Gastrocnemius medialis (tissue), 4 donors: ENCODE results near the gene SMC1B. TPM values are rescaled to one million over a fixed set of nuclear protein-coding genes. Genes with fewer than 3 reads are reported as not detected.
"Not testable (repeated sequence)": the region's sequence is repeated elsewhere in the genome, so short reads cannot be mapped to it uniquely, and the experiment has no call there.

Experiments used
- ATAC-seq, 2 donors: fragments of 150-250 bp; one replicate each; pipeline ENCODE4 v1.9.1; 2016
- DNase-seq, 2 donors: peaks; one replicate each; pipeline ENCODE4 v3.0.0-alpha.2; 2019
- H3K27ac ChIP-seq, 4 donors: fragments of 200-600 bp; sonication (generic); 1 replicate in 1 of 4; 2 replicates in 3 of 4; pipeline ENCODE4 v1.5.1; 2016 to 2018; ENCODE audit warnings: mild to moderate bottlenecking in 2 of 4, moderate library complexity in 1 of 4
- H3K27me3 ChIP-seq, 3 donors: fragments of 200-600 bp; sonication (generic) in 2 of 3; 1 replicate in 1 of 3; 2 replicates in 2 of 3; pipeline versions ENCODE4 v1.5.1 to v1.6.0; 2016 to 2019; ENCODE audit warnings: mild to moderate bottlenecking in 1 of 3, moderate library complexity in 1 of 3
- H3K36me3 ChIP-seq, 2 donors: fragments of 200-600 bp; sonication (generic) in 1 of 2; one replicate each; pipeline ENCODE4 v1.5.1; 2017 to 2018
- H3K4me1 ChIP-seq, 2 donors: fragments of 200-600 bp; sonication (generic) in 1 of 2; one replicate each; pipeline ENCODE4 v1.5.1; 2016 to 2017; ENCODE audit warnings: mild to moderate bottlenecking in 2 of 2
- H3K4me3 ChIP-seq, 4 donors: fragments of 200-600 bp; sonication (generic) in 3 of 4; 1 replicate in 1 of 4; 2 replicates in 3 of 4; pipeline ENCODE4 v1.5.1; 2016 to 2019; ENCODE audit warnings: mild to moderate bottlenecking in 2 of 4
- H3K9me3 ChIP-seq, 3 donors: fragments of 200-600 bp; sonication (generic) in 2 of 3; 1 replicate in 1 of 3; 2 replicates in 2 of 3; pipeline ENCODE4 v1.5.1; 2016 to 2019
- POLR2A ChIP-seq, 2 donors: fragments of 450-650 bp; IDR thresholded peaks; one replicate each; pipeline ENCODE4 v1.6.1; 2017; ENCODE audit warnings: antibody characterized with exemption in 2 of 2, mild to moderate bottlenecking in 2 of 2, moderate library complexity in 2 of 2
- in situ Hi-C, 4 donors: fragments of 200-750 bp; cut with MboI; loops; one replicate each; pipeline versions ENCODE4 v1.15.0 to v1.8.0; 2017; ENCODE audit warnings: low sequenced_read_pairs in 4 of 4
- intact Hi-C: fragments of 100-400 bp; cut with DNase I; formaldehyde crosslinking; loops from one replicate; pipeline ENCODE4 v1.15.1; 2023; ENCODE audit warnings: low total_unique reads
- total RNA-seq, 4 donors: library from RNA; depleted of rRNA; stranded (reverse); fragments of >200 nt; gene quantifications; one replicate each; pipeline versions ENCODE4 v1.1.0 to v1.2.3, GENCODE V29; 2016
- TF ChIP-seq, protein P1 (sequence below), 5 experiments: fragments of 450-650 bp in 3 of 5; fragments of 200-600 bp in 2 of 5; sonication (generic) in 2 of 5; IDR thresholded peaks in 4 of 5; conservative IDR thresholded peaks in 1 of 5; 1 replicate in 4 of 5; 2 replicates in 1 of 5; pipeline ENCODE4 v1.5.1; 2016 to 2019; ENCODE audit warnings: antibody characterized with exemption in 5 of 5, mild to moderate bottlenecking in 3 of 5, moderate library complexity in 3 of 5

The SMC1B gene
- total RNA-seq, 4 donors from 2014 or later: not detected

DNA sequence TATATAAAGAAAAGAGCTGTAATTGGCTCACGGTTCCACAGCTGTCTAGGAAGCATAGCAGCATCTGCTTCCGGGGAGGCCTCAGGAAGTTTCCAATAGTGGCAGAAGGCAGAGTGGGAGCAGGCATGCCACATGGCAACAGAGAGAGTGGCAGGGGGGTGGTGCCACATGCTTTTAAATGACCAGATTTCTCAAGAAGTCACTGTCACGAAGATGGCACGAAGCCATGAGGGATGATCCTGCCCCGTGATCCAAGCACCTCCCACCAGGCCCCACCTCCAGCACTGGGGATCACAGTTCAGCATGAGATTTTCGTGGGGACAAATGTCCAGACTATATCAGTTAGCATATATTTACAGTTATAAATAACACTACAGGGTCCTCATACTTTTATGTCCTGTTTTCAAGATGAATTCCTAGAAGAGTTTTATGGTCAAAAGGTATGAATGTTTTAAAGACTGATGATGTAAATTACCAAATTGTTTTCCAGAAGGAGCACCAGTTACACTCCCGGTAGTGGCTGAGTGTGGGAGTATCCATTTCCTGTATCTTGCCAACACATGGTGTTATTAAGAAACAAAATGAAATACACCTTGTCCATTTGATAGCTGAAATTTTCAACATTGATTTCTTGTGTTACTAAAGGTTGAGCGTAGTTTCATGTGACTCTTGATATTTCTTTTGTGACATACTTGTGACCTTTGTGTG, 84.4 kb downstream of the SMC1B start:
- DNase-seq: peak; percentile 74 to 93
- Histone ChIP-seq H3K4me1 (peaks cover 50 to 51% of the 10 kb centered on the region in 2 donors), H3K27ac (peak overlapping the region; percentile 88 to 91 (median 90)), H3K27me3 (no peaks in the 10 kb centered on the region), H3K36me3 (peaks cover 0 to 21% of the 10 kb centered on the region in 2 donors), H3K4me3 (no peak overlapping the region), H3K9me3 (no peaks in the 10 kb centered on the region)
- in situ Hi-C loops: no loop called here
- ATAC-seq: peak; percentile 52 to 59
- peak; percentile 42 to 64 for TF ChIP-seq POLR2A (IDR thresholded peaks at IDR 0.05)
- TF ChIP-seq, protein P1, sequence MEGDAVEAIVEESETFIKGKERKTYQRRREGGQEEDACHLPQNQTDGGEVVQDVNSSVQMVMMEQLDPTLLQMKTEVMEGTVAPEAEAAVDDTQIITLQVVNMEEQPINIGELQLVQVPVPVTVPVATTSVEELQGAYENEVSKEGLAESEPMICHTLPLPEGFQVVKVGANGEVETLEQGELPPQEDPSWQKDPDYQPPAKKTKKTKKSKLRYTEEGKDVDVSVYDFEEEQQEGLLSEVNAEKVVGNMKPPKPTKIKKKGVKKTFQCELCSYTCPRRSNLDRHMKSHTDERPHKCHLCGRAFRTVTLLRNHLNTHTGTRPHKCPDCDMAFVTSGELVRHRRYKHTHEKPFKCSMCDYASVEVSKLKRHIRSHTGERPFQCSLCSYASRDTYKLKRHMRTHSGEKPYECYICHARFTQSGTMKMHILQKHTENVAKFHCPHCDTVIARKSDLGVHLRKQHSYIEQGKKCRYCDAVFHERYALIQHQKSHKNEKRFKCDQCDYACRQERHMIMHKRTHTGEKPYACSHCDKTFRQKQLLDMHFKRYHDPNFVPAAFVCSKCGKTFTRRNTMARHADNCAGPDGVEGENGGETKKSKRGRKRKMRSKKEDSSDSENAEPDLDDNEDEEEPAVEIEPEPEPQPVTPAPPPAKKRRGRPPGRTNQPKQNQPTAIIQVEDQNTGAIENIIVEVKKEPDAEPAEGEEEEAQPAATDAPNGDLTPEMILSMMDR (IDR thresholded peaks at IDR 0.05 in 4 of 5, conservative IDR thresholded peaks at IDR 0.05 in 1 of 5): no peak
- intact Hi-C loops: loop anchor here (1.0 to 10.0 kb wide), 2 partner anchors 12 to 706 kb away; no protein-coding TSS in a partner anchor

DNA sequence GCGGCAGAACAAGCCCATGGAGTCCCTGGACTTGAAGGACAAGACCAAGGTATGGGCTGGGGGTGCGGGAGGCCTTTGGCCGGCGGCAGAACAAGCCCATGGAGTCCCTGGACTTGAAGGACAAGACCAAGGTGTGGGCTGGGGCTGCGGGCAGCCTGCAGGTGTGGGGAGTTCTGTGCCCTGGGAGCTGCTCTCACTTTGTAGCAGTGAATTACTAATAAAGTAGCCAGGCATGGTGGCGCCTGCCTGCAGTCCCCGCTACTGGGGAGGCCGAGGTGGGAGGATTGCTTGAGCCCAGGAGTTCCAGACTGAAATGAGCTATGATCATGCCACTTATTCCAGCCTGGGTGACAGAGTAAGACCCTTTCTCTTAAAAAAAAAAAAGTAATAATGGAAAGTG, 85.1 kb downstream of the SMC1B start:
- H3K4me3 ChIP-seq, in situ Hi-C loops, ATAC-seq, H3K27me3 ChIP-seq, DNase-seq, H3K9me3 ChIP-seq: not testable (repeated sequence)
- Histone ChIP-seq H3K36me3 (peaks cover 0 to 26% of the 10 kb centered on the region in 2 donors), H3K27ac (peak overlapping the region; percentile 88 to 91 (median 90)), H3K4me1 (peaks cover 49 to 51% of the 10 kb centered on the region in 2 donors)
- intact Hi-C loops: loop anchor here (10.0 kb wide), 1 partner anchor 707 kb away; no protein-coding TSS in a partner anchor

DNA sequence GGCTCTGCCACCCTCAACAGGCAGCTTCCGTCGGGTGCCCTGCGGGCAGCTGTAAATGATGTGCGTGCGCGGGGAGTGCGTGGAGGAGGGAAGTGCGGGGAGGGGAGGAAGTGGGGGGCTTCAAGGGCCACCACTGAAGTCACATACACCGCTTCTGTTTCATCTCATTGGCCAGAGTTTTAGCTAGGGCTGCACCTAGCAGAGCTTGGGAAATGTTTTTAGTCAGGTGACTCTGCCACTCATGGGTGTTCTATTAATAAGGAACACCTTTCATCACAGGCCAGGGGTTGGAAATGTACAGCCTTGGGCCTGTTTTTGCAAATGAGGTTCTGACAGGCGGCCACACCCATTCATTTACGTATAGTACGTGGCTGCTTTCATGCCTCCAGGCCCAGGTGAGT, 89.1 kb downstream of the SMC1B start:
- TF ChIP-seq, protein P1 (IDR thresholded peaks at IDR 0.05 in 4 of 5, conservative IDR thresholded peaks at IDR 0.05 in 1 of 5): no peak
- peak in 1 of 2 donors; percentile 23 for TF ChIP-seq POLR2A (IDR thresholded peaks at IDR 0.05)
- peaks cover 0 to 18% of the 10 kb centered on the region in 2 donors for H3K36me3 ChIP-seq
- H3K4me3 ChIP-seq: no peak overlapping the region
- peak; percentile 73 to 74 for ATAC-seq
- DNase-seq: peak; percentile 46 to 62
- intact Hi-C loops (loop anchor here (10.0 kb wide), 1 partner anchor 710 kb away; no protein-coding TSS in a partner anchor), in situ Hi-C loops (no loop called here)
- peak overlapping the region; percentile 82 to 84 (median 84) for H3K27ac ChIP-seq
- no peaks in the 10 kb centered on the region for H3K9me3 ChIP-seq
- no peaks in the 10 kb centered on the region for H3K27me3 ChIP-seq
- H3K4me1 ChIP-seq: peaks cover 24 to 35% of the 10 kb centered on the region in 2 donors

DNA sequence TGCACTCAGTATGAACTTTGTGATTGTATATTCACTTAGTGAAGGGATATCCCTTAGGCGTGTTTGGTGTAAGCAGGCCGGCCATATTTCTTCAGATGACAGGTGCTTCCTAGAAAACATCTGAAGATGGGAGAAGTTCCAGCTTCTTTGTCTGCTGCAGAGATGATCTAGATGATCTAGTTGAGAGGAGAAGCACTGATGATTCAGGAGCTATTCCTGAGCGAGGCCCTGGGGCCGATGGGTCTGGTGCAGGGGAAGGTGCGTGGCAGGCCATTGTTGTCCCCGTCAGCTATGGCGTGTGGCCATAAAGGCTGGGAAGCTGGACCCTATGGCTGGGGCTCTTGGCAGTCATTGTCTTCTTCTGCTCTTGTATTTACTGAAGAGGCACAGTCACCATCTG, 89.7 kb downstream of the SMC1B start:
- TF ChIP-seq, protein P1 (IDR thresholded peaks at IDR 0.05 in 4 of 5, conservative IDR thresholded peaks at IDR 0.05 in 1 of 5): no peak
- peak; percentile 21 to 30 for TF ChIP-seq POLR2A (IDR thresholded peaks at IDR 0.05)
- DNase-seq (peak; percentile 53 to 79), ATAC-seq (peak; percentile 77 to 85)
- Histone ChIP-seq H3K9me3 (no peaks in the 10 kb centered on the region), H3K4me3 (no peak overlapping the region), H3K27me3 (no peaks in the 10 kb centered on the region), H3K27ac (peak overlapping the region; percentile 82 to 84 (median 84)), H3K4me1 (peaks cover 23 to 42% of the 10 kb centered on the region in 2 donors), H3K36me3 (peaks cover 0 to 18% of the 10 kb centered on the region in 2 donors)
- intact Hi-C loops: loop anchor here (10.0 kb wide), 1 partner anchor 711 kb away; no protein-coding TSS in a partner anchor
- in situ Hi-C loops: no loop called here

DNA sequence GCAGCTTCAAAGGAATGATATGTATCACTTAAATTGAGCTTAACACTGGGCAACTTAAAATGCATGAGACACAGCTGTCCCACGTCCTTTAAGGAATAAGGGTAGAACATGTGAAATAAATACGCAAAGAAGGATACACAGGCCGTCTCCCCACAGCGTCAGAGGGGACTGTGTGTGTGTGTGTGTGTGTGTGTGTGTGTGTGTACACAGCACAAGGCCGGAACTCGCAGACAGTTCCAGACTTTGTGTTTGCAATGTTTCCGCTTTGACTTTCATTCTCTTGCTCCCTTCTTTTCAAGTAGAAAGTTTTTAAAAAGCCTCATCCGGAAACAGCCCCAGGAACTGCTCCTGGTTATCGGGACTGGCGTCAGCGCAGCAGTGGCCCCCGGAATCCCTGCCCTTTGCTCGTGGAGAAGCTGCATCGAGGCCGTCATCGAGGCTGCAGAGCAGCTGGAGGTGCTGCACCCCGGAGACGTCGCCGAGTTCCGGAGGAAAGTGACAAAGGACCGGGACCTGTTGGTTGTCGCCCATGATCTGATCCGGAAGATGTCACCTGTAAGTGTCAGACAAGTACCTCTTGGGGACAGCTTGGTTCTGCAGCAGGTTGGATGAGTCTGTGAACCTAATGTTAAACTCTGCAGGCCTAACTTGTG, 90.4 kb downstream of the SMC1B start:
- ATAC-seq: no peak
- Histone ChIP-seq H3K4me1 (peaks cover 24 to 43% of the 10 kb centered on the region in 2 donors), H3K9me3 (no peaks in the 10 kb centered on the region), H3K36me3 (peaks cover 0 to 18% of the 10 kb centered on the region in 2 donors), H3K27ac (peak overlapping the region; percentile 82 to 84 (median 84)), H3K27me3 (no peaks in the 10 kb centered on the region), H3K4me3 (no peak overlapping the region)
- no peak for DNase-seq
- TF ChIP-seq POLR2A (IDR thresholded peaks at IDR 0.05): no peak
- TF ChIP-seq, protein P1 (IDR thresholded peaks at IDR 0.05 in 4 of 5, conservative IDR thresholded peaks at IDR 0.05 in 1 of 5): no peak
- in situ Hi-C loops (no loop called here), intact Hi-C loops (loop anchor here (10.0 kb wide), 1 partner anchor 712 kb away; no protein-coding TSS in a partner anchor)
